Stimulated activated CD8-positive, alpha-beta memory T cell treated with anti-CD3 and anti-CD28 coated beads, Interleukin-4, amount 100 ng/mL, for 1 hour (primary cell): ENCODE data around the gene RAB5IF.
"Not testable (repeated sequence)": the region's sequence is repeated elsewhere in the genome, so short reads cannot be mapped to it uniquely, and the experiment has no call there.

Experiments used
- DNase-seq, 2 donors: peaks; one replicate each; pipeline ENCODE4 v3.0.0-alpha.2; 2020; ENCODE audit warnings: low read depth in 2 of 2, low spot score in 1 of 2

Gene RAB5IF

DNA sequence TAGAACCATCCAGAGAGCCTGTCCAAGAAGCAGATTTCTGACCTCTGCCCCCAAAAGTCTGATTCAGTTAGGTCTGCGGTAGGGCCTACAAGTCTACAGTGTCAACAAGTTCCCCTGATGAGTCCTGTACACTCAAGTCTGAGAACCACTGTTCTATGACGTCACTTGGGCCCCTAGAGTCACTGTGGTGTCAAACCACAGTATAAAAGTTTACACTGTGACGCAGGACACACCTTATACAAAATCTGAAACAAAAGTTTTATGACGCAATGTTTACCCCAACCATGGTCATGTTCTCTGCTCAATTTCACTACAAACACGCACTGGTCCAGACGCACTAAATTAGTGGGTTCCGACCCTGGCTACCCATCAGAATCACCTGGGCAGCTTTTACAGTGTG lies 22.5 kb downstream of the RAB5IF start:
- DNase-seq, result no peak

- DNase-seq, result peak in 1 of 2 donors; percentile 23
These were observed 24.4 kb downstream of the RAB5IF start for GRCh38 chr20:36629719-36630681.

DNA sequence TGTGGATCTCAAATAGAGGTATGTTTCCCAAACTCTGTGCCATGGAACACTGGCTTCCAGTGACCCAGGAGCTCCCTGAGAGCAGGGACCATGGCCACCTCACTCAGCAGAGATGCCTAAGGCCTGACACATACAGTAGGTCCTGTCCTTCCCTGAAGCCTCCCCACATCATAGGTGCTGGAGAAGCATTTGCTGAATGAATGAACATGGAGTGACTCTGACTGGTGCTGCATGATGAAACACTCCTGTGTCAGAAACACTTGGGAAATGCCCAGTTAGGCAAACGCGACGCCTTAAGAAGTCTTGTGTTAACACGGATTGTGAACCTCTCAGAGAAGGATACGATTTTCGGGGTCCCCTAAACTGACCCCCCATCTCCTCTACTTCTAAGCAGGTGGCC lies 26.1 kb downstream of the RAB5IF start:
- DNase-seq, result no peak

DNA sequence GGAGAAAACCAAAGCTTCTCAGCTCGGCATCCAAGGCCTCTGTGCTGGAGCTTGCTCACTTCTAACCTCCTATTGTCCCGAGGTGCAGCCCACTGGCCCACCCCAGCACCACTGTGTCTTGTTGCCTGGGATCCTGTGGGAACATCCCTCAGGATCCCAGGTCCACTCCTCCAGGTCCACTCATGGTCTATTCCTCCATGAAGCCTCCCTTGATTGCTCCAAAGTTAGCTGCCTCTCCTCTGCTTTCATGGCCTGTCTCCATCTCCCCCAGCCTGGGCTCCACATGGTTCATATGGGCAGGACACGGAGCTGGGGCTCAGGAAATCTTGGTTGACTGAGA lies 26.5 kb downstream of the RAB5IF start:
- DNase-seq, result no peak

DNA sequence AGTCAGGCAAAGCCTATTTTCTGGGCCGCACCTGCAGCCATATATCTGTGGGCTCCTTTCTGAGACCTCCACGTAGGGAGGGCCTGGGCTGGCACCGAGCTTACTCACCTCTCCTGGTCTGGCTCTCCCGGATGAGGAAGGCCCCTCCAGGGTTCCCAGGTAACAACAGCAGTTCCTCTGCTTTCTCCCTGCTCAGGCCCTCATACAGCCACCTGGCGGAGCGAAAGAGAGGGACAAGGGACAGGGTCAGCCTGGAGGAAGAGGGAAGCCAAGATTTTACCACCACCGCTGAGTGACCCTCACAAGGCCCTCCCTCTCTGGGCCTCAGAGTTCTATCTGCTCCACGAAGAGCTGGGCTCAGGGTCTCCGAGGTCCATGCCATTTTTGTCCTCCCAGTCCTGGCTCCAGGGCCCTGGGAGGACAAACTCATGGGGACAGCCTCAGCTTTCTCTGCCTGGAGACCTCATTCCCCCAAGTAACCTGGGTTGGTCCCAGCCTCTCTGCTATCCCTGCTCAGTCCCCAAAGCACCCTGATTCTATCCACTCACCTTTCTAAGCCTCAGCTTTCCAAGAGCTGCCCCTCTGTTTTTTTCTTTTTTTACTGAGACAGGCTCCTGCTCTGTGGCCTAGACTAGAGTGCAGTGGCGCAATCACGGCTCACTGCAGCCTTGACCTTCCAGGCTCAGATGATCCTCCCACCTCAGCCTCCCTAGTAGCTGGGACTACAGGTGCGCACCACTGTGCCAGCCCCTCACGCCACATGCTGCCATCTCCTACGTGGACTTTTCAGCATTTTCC lies 27.1 kb downstream of the RAB5IF start:
- no peak for DNase-seq

DNA sequence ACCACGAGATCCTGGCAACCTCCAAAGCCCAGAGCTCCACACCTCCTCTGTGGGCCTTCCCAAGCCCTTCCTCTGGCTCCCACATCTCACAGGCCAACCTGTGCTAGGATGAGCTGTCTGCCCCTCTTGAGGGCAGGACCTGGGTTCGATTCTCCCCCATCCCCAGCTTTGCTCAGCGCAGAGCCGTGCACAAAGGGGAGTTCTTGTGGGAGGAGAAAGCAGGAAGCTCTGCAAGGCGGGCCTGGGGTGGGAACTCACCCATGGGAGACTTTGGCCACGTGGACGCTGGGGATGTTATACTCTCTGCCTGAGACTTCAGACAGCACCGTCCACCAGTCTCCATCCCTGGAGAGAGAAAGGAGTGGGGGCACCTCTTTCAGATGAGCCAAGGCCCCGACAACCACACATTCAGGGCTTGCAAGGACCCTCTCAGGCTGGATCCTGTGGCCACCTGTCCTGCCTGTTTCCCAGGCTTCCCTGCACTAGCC lies 27.8 kb downstream of the RAB5IF start:
- DNase-seq, result no peak

- DNase-seq, result no peak
These were observed 28.8 kb downstream of the RAB5IF start for GRCh38 chr20:36634342-36634741.

- not testable (repeated sequence) for DNase-seq
These were observed 33.4 kb downstream of the RAB5IF start for GRCh38 chr20:36638876-36639400.

DNA sequence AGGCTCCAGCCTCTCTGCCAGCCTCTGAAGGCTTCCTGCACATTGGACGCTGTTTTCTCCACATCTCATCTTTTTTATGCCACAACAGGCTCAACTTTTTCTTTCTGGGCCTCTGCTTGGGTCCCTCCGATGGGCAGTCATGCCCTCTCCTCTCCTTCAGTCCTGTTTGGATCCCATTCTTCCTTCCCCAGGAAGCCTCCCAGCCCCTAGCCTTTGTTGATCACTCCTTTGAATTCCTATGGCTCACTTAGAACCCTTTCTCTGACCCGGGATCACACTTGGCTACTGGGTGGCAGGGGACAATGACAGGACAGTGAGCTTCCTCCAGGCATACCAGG lies 35.9 kb downstream of the RAB5IF start:
- DNase-seq, result no peak

DNA sequence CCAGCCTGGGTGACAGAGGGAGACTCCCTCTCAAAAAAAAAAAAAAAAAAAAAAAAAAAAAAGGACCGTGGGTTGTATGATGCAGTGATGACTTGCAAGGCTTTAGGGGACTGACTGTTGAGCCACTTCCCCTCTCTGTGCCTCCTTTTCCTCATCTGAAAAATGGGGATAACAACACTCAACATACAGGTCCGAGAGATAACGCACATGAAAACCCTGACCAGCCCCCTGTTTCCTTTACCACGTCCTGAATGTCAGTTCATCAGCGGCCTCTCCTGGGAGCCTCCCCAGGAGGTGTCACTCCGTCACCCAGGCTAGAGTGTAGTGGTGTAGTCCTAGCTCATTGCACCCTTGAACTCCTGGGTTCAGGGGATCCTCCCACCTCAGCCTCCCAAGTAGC lies 36.6 kb downstream of the RAB5IF start:
- DNase-seq, result no peak

DNA sequence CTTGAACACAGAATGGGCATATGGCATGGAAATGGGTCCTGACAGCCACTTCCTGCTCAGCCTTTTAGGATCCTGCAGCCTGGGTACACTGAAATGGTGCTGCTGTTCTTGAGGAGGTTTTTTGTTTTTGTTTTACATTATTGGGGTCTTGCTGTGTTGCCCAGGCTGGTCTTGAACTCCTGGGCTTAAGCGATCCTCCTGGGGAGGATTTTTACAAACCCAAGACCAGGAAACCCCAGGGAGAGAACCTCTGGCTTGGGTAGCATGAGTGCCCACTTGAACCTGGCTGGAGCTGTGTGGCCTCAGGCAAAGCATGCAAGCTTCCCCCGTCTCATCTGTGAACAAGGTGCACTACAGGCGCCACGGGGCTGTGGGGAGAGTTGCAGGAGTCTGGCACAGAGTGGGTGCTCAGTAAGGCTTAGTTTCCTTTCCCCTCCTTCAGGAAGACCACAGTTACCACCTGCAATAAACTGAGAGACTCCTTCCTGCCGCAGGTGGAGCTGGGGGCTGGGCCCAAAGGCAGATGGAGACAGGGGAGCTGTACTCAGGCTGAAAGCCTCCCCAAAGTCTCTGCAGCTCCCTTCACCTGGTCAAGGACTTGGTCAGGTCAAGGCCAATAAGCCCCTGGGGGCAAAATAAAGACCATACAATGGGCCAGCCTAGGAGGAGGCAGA lies 38.6 kb downstream of the RAB5IF start:
- peak; percentile 11 to 28 for DNase-seq

DNA sequence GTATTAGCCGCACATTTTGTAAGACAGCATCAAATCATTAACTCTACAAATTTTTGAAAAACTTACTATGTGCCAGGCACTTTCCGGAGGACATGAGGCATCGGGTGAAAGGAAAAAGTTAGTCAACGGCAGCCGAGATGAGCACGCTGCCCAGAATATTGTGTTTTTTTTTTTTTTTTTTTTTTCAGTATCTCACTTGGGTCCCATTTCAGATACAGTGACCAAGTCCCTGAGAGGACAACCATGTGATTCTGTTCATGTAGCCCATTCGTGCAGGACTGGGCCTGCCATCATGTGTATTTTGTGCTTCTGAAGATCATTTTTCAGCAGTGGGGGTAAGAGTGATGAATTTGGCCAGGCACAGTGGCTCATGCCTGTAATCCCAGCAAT lies 39.1 kb downstream of the RAB5IF start:
- DNase-seq, result peak in 1 of 2 donors; percentile 23

DNA sequence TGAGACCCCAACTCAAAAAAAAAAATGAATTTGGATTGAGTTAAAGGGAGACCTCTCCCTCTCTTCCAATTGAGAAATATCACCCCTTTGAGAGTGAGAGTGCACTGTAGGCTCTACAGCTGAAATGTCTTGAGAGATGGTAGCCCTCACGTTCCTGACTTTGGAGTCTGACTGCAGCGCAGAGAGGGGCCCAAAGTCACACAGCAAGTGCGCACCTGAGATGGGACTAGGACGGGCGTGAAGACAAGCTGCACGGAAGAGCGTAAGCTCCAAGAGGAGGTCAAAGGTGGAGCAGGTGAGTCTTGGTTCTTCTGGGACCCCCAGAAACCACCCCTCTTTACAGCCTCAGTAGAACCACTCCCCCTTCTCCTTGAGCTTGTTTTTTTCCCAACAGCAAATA lies 39.8 kb downstream of the RAB5IF start:
- DNase-seq, result no peak

DNA sequence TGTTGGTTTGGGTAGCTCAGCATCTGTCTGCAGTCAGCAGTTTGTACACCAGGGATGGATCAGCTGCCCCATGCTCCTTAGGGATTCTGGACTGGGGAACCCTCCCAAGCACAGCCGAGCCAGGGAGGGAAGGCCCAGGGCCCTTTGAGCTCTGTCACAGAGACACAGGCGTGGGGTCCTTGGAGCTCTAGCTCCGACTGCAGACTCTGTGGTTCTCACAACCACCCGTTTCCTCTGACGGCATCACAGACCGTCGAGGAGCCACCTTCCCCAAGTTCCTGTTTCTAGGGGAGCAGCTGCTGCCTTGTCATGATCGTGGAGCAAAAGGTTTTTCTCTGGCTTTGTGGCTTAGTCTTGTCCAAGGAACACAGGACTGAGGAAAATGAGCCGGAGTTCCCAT lies 40.4 kb downstream of the RAB5IF start, which contains the start of gene SLA2:
SLA2 (minus strand) TSS at position 199 of the 400 bp plus-strand sequence. CDS start 4,861 bp downstream, outside the sequence.
- DNase-seq, result peak; percentile 32 to 45

- no peak for DNase-seq
These were observed 41.1 kb downstream of the RAB5IF start for GRCh38 chr20:36646678-36647077.

DNA sequence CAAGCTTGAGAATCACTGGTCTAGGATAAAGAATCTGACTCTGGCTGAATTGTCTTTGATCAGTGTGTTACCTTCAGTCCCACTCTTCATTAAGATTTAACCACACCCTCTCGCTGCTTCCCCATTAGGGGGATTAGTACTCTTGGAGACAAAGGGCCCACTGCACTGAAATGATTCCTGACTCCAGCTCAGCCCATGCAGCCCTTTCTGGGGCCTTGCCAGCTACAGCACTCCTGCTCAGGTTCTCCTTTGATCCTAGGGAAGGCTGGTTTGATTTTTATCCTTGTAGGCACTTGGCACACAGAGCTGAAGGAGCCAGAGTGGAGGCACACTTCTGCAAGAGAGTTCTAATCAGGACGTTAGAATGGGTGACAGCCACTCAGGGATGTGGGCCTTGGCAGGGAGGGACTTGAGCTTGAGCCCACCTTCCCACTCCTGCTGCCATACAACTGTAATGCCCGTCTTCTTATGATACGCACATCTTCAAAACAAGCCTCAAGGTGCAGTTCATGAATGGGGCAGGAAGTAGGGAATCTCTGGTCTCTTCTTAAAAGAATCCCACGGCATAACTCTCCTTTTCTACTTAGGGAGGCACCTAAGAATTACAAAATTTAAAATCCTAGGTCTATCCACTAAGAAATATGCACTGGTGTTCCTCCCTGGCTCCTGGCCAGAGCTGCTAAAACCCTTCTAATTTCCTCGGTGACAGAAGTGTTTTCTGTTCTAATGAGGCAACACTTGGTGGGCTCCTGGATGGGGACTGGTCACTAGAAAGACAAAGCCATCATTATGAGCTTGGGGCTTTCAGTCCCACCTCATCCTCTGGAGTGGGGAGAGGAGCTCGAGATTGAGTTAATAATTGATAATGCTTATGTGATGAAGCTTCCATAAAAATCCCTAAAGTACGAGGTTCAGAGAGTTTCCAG lies 41.9 kb downstream of the RAB5IF start:
- DNase-seq, result no peak

DNA sequence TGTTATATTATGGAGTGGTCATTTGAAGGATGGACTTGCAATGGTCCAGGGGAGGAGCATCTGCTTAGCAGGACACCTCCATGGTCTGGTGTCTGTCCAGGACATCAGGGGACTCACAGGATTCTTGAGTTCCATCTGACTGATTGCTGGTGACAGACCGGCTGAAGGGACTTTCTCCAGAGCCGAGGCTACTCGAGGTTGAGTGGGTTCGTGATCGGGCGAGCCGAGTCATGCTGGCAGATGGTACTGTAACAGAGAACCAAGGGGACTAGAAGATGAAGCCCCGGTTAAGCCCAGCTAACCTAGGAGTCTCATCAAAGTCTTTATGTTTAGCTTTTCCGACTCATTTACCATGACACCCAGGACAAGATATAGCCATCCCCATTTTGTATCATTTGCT lies 47.9 kb downstream of the RAB5IF start:
- DNase-seq, result no peak

GRCh38 chr20:36654506-36654905 lies 48.9 kb downstream of the RAB5IF start:
- DNase-seq, result no peak

GRCh38 chr20:36655004-36655403 lies 49.4 kb downstream of the RAB5IF start:
- DNase-seq, result no peak

DNA sequence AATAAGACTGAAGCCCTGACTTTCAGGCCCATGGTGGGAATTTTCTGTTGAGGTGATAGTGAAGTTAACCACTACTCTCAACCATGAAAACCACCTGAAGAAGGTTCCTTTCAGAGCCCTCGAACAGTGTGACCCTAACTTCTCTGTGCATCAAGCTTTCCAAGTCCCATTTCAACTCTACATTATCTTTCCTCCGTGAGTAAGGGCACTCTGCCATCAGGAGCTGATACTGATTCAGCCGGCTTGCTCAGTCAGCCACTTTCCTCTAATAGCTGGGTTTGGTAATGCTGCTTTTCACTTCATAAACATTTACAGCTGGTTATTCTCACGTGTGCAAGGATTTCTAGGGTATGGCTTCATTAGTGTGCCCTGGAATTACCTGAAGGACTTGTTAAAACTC lies 51.2 kb downstream of the RAB5IF start:
- no peak for DNase-seq
